ENCODE measurements around the gene PTPRE. TPM values are rescaled to one million over a fixed set of nuclear protein-coding genes. Genes with fewer than 3 reads are reported as not detected.

The PTPRE gene
- total RNA-seq, 1 experiment from 2014 or later, result 11.6 TPM

DNA sequence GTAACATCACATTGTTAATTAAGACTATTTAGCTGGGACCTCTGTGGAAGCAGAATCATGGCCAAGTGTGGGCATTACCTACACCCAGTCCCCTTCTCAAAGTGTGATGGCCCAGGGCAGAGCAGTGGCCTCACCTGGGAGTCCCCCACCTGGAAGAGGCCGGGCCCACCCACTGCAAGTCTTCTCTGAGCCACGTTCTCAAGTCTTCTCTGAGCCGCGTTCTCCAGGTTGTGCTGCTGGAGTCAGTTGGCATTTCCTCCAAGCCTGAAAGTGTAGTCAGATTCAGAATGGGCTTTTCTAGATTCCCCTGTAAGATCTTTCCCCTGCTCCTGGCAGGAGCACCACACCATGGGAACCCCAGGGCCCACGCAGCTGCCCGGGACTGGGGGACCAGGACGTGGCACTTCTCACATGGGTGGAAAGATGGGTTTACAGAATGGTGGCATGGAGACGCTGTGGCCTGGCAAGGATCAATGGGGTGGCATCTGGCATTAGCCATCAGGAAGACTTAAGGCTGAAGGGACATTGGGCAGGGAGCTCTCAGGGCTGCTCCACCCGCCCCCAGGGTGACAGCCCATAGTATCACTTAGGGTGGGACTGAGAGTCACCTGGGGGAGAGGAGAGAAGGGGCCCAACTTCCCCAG lies 151.3 kb downstream of the PTPRE start:
- no peak for DNase-seq (ENCODE audit: low spot score)
- H3K4me3 ChIP-seq (ENCODE audit: low read depth, low read length, poor library complexity, severe bottlenecking), result no peak overlapping the region
- no peaks in the 10 kb centered on the region for H3K27me3 ChIP-seq (replicated peaks; ENCODE audit: insufficient read depth, low read depth, low read length, poor library complexity)
- no TSS peak for BruUV-seq (replicated peaks)
- no peak for TF ChIP-seq CTCF (conservative IDR thresholded peaks at IDR 0.05; ENCODE audit: low read depth, low read length)
- TF ChIP-seq EZH2 (IDR thresholded peaks at IDR 0.05; ENCODE audit: borderline replicate concordance, low read depth, low read length, poor library complexity, severe bottlenecking), result no peak
- H3K4me1 ChIP-seq (ENCODE audit: insufficient read depth, low read length, poor library complexity, severe bottlenecking), result peaks cover 5% of the 10 kb centered on the region
- no peak overlapping the region for H3K27ac ChIP-seq (ENCODE audit: low read depth, low read length, poor library complexity, severe bottlenecking)
- H3K9me3 ChIP-seq (ENCODE audit: low read depth, low read length, poor library complexity, severe bottlenecking), result no peaks in the 10 kb centered on the region
- CTCF ChIA-PET, result no interaction called here
- H3K36me3 ChIP-seq (ENCODE audit: insufficient read depth, low read length, poor library complexity, severe bottlenecking), result no peaks in the 10 kb centered on the region
- POLR2A ChIA-PET (ENCODE audit: low non-redundant PET), result no interaction called here
- intact Hi-C loops (cut with micrococcal nuclease; ENCODE audit: unreplicated experiment), result no loop called here

DNA sequence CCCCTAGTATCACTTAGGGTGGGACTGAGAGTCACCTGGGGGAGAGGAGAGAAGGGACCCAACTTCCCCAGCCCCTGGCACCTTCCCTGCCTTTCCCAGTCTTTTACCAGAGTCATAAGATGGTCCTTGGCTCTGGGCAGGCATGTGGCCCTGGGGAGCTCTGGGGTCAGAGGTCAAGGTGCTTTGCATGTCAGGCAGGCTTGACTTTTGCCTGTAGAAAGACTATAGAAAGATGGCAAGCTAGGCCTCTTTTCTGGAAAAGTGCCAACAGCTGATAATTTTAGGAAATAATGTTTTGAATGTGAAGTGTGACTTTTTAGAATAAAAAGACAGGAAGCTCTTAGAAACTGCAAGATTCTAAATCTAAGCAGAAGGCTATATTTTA lies 151.8 kb downstream of the PTPRE start:
- Histone ChIP-seq H3K4me3 (ENCODE audit: low read depth, low read length, poor library complexity, severe bottlenecking) (no peak overlapping the region), H3K36me3 (ENCODE audit: insufficient read depth, low read length, poor library complexity, severe bottlenecking) (no peaks in the 10 kb centered on the region), H3K27me3 (replicated peaks; ENCODE audit: insufficient read depth, low read depth, low read length, poor library complexity) (no peaks in the 10 kb centered on the region), H3K4me1 (ENCODE audit: insufficient read depth, low read length, poor library complexity, severe bottlenecking) (peaks cover 10% of the 10 kb centered on the region), H3K9me3 (ENCODE audit: low read depth, low read length, poor library complexity, severe bottlenecking) (no peaks in the 10 kb centered on the region), H3K27ac (ENCODE audit: low read depth, low read length, poor library complexity, severe bottlenecking) (no peak overlapping the region)
- POLR2A ChIA-PET (ENCODE audit: low non-redundant PET), result no interaction called here
- intact Hi-C loops (cut with micrococcal nuclease; ENCODE audit: unreplicated experiment), result no loop called here
- TF ChIP-seq CTCF (conservative IDR thresholded peaks at IDR 0.05; ENCODE audit: low read depth, low read length) (no peak), EZH2 (IDR thresholded peaks at IDR 0.05; ENCODE audit: borderline replicate concordance, low read depth, low read length, poor library complexity, severe bottlenecking) (no peak)
- no peak for DNase-seq (ENCODE audit: low spot score)
- CTCF ChIA-PET, result no interaction called here
- BruUV-seq (replicated peaks), result no TSS peak

- H3K4me1 ChIP-seq (ENCODE audit: insufficient read depth, low read length, poor library complexity, severe bottlenecking), result peaks cover 17% of the 10 kb centered on the region
- POLR2A ChIA-PET (ENCODE audit: low non-redundant PET), result no interaction called here
- no peak overlapping the region for H3K4me3 ChIP-seq (ENCODE audit: low read depth, low read length, poor library complexity, severe bottlenecking)
- CTCF ChIA-PET, result no interaction called here
- H3K27me3 ChIP-seq (replicated peaks; ENCODE audit: insufficient read depth, low read depth, low read length, poor library complexity), result no peaks in the 10 kb centered on the region
- intact Hi-C loops (cut with micrococcal nuclease; ENCODE audit: unreplicated experiment), result no loop called here
- H3K36me3 ChIP-seq (ENCODE audit: insufficient read depth, low read length, poor library complexity, severe bottlenecking), result no peaks in the 10 kb centered on the region
- no TSS peak for BruUV-seq (replicated peaks)
- no peak overlapping the region for H3K27ac ChIP-seq (ENCODE audit: low read depth, low read length, poor library complexity, severe bottlenecking)
- no peak for DNase-seq (ENCODE audit: low spot score)
- no peaks in the 10 kb centered on the region for H3K9me3 ChIP-seq (ENCODE audit: low read depth, low read length, poor library complexity, severe bottlenecking)
- TF ChIP-seq CTCF (conservative IDR thresholded peaks at IDR 0.05; ENCODE audit: low read depth, low read length) (no peak), EZH2 (IDR thresholded peaks at IDR 0.05; ENCODE audit: borderline replicate concordance, low read depth, low read length, poor library complexity, severe bottlenecking) (no peak)
Measured at GRCh38 chr10:128059266-128059981, 152.5 kb downstream of the PTPRE start.

Measured in A673 (cell line).